AG09319 (cell line): ENCODE results near the gene CRABP2.

Source experiments
- DNase-seq: peaks from one replicate; pipeline ENCODE4 v3.0.0-alpha.2; 2010; ENCODE audit warnings: low read depth; ENCODE audit errors: extremely low read depth
- CTCF ChIP-seq: IDR thresholded peaks from 2 replicates; pipeline ENCODE4 v1.5.1; 2011; ENCODE audit warnings: low read depth, mild to moderate bottlenecking, inconsistent platforms, low read length, moderate library complexity

CRABP2 gene

GRCh38 chr1:156727926-156728598 lies 22.7 kb upstream of the CRABP2 start, which contains the start of gene METTL25B:
METTL25B (plus strand) TSS chr1:156728469; CDS start chr1:156729105, 636 bp downstream.
- TF ChIP-seq CTCF = no peak
- DNase-seq = no peak

GRCh38 chr1:156727492-156727891 lies 22.1 kb upstream of the CRABP2 start:
- DNase-seq = no peak
- no peak for TF ChIP-seq CTCF

GRCh38 chr1:156726549-156727226 lies 21.3 kb upstream of the CRABP2 start:
- DNase-seq = no peak
- TF ChIP-seq CTCF = peak; percentile 65

- DNase-seq = peak; percentile 78
- peak; percentile 96 for TF ChIP-seq CTCF
Observed at GRCh38 chr1:156725683-156726280, 20.4 kb upstream of the CRABP2 start.

GRCh38 chr1:156721535-156721934 lies 16.2 kb upstream of the CRABP2 start:
- TF ChIP-seq CTCF = no peak
- DNase-seq = no peak

- DNase-seq = no peak
- no peak for TF ChIP-seq CTCF
Observed at GRCh38 chr1:156721131-156721530, 15.7 kb upstream of the CRABP2 start.

GRCh38 chr1:156717351-156717750 lies 12.0 kb upstream of the CRABP2 start:
- no peak for TF ChIP-seq CTCF
- DNase-seq = no peak
